ENCODE data around the gene HECTD4. TPM values are rescaled to one million over a fixed set of nuclear protein-coding genes. Genes with fewer than 3 reads are reported as not detected.
A peak's percentile ranks its signal among the peaks of the same experiment; 100 is the strongest.

The HECTD4 gene
- total and polyA plus RNA-seq, 10 donors, result 5.4 to 70.8 (median 50.1) TPM

GRCh38 chr12:112124918-112125249, 257.3 kb downstream of the HECTD4 start:
- Histone ChIP-seq H3K36me3 (no peaks in the 10 kb centered on the region), H3K27me3 (replicated peaks in 1 of 7) (no peaks in the 10 kb centered on the region), H3K4me3 (peak overlapping the region in 3 of 8 donors; percentile 90 to 98 (median 92)), H3K9me3 (no peaks in the 10 kb centered on the region), H3K4me1 (peaks cover 20 to 52% (median 50%) of the 10 kb centered on the region in 6 donors), H3K27ac (peak overlapping the region in 3 of 8 donors; percentile 97 to 98 (median 98))
- no peak for DNase-seq
- TF ChIP-seq POLR2AphosphoS5 (IDR thresholded peaks at IDR 0.05) (no peak), POLR2A (IDR thresholded peaks at IDR 0.05) (no peak), CTCF (IDR thresholded peaks at IDR 0.05 in 8 of 11, conservative IDR thresholded peaks at IDR 0.05 in 3 of 11) (no peak)
- WGBS, 5 donors, result 4 to 13% (median 8%) methylated on average over 1 of the region's 1 CpG
- intact Hi-C loops (cut with DNase I; ENCODE audit: low total_unique reads), result no loop called here

GRCh38 chr12:112122823-112123690, 259.2 kb downstream of the HECTD4 start:
- Histone ChIP-seq H3K4me3 (no peak overlapping the region), H3K36me3 (no peaks in the 10 kb centered on the region), H3K9me3 (no peaks in the 10 kb centered on the region), H3K27me3 (replicated peaks in 1 of 7) (no peaks in the 10 kb centered on the region), H3K27ac (peak overlapping the region in 5 of 8 donors; percentile 22 to 64 (median 46)), H3K4me1 (peaks cover 18 to 35% (median 33%) of the 10 kb centered on the region in 6 donors)
- intact Hi-C loops (cut with DNase I; ENCODE audit: low total_unique reads), result no loop called here
- TF ChIP-seq POLR2AphosphoS5 (IDR thresholded peaks at IDR 0.05) (no peak), POLR2A (IDR thresholded peaks at IDR 0.05) (no peak), CTCF (IDR thresholded peaks at IDR 0.05 in 8 of 11, conservative IDR thresholded peaks at IDR 0.05 in 3 of 11) (no peak)
- no peak for DNase-seq
- WGBS, 5 donors, result 69 to 80% (median 77%) methylated on average over 12 of the region's 12 CpGs

- H3K4me1 ChIP-seq, result peaks cover 13 to 33% (median 27%) of the 10 kb centered on the region in 6 donors
- H3K9me3 ChIP-seq, result no peaks in the 10 kb centered on the region
- intact Hi-C loops (cut with DNase I; ENCODE audit: low total_unique reads), result no loop called here
- no peak overlapping the region for H3K4me3 ChIP-seq
- TF ChIP-seq POLR2AphosphoS5 (IDR thresholded peaks at IDR 0.05) (peak in 2 of 3 donors; percentile 24 to 52), CTCF (IDR thresholded peaks at IDR 0.05 in 8 of 11, conservative IDR thresholded peaks at IDR 0.05 in 3 of 11) (no peak), POLR2A (IDR thresholded peaks at IDR 0.05) (no peak)
- no peaks in the 10 kb centered on the region for H3K27me3 ChIP-seq (replicated peaks in 1 of 7)
- H3K27ac ChIP-seq, result peak overlapping the region in 7 of 8 donors; percentile 22 to 64 (median 47)
- 68 to 91% (median 81%) methylated on average over 11 of the region's 11 CpGs for WGBS, 5 donors
- no peaks in the 10 kb centered on the region for H3K36me3 ChIP-seq
- DNase-seq, result no peak
Observed at GRCh38 chr12:112121780-112122565, 260.3 kb downstream of the HECTD4 start.

GRCh38 chr12:112117685-112118084, 264.5 kb downstream of the HECTD4 start:
- 92 to 94% (median 94%) methylated on average over 8 of the region's 8 CpGs for WGBS, 5 donors
- H3K36me3 ChIP-seq, result no peaks in the 10 kb centered on the region
- no peaks in the 10 kb centered on the region for H3K9me3 ChIP-seq
- no peak for TF ChIP-seq CTCF (IDR thresholded peaks at IDR 0.05 in 8 of 11, conservative IDR thresholded peaks at IDR 0.05 in 3 of 11)
- no peak for TF ChIP-seq POLR2AphosphoS5 (IDR thresholded peaks at IDR 0.05)
- TF ChIP-seq POLR2A (IDR thresholded peaks at IDR 0.05), result no peak
- intact Hi-C loops (cut with DNase I; ENCODE audit: low total_unique reads), result no loop called here
- H3K27ac ChIP-seq, result peak overlapping the region in 3 of 8 donors; percentile 75 to 83 (median 83)
- DNase-seq, result no peak
- H3K27me3 ChIP-seq (replicated peaks in 1 of 7), result no peaks in the 10 kb centered on the region
- peaks cover 0 to 24% (median 18%) of the 10 kb centered on the region in 6 donors for H3K4me1 ChIP-seq
- H3K4me3 ChIP-seq, result no peak overlapping the region
